HepG2 (cell line): ENCODE measurements around the gene EXOC7. TPM values are rescaled to one million over a fixed set of nuclear protein-coding genes. Genes with fewer than 3 reads are reported as not detected.
A peak's percentile ranks its signal among the peaks of the same experiment; 100 is the strongest.

Experiments used
- BCL3 ChIP-seq: sonication (generic); formaldehyde crosslinking; IDR thresholded peaks from 2 replicates; pipeline ENCODE4 v1.5.1; 2020; ENCODE audit warnings: mild to moderate bottlenecking, missing genetic modification reagents, moderate library complexity
- EHMT2 ChIP-seq: fragments of 200-600 bp; sonication (generic); IDR thresholded peaks from 2 replicates; pipeline ENCODE4 v1.7.0; 2017; ENCODE audit warnings: antibody characterized with exemption, low read depth, low read length, borderline replicate concordance
- FOXA1 ChIP-seq, 2 experiments: fragments of 450-650 bp in 1 of 2; sonication (generic) in 1 of 2; formaldehyde crosslinking in 1 of 2; IDR thresholded peaks; 2 replicates each; pipeline versions ENCODE4 v1.4.0 to v1.6.1; 2016 to 2020; ENCODE audit warnings: missing genetic modification reagents in 1 of 2
- HBP1 ChIP-seq: IDR thresholded peaks from 2 replicates; pipeline ENCODE4 v1.6.1; 2016; ENCODE audit warnings: low read depth, control low read depth
- KAT8 ChIP-seq: IDR thresholded peaks from 2 replicates; pipeline ENCODE4 v1.6.1; 2016; ENCODE audit warnings: missing genetic modification reagents, missing compliant biosample characterization
- LCORL ChIP-seq, 2 experiments: fragments of 450-650 bp in 1 of 2; sonication (generic) in 1 of 2; formaldehyde crosslinking in 1 of 2; IDR thresholded peaks; 2 replicates each; pipeline versions ENCODE4 v1.5.0 to v1.6.1; 2017 to 2020; ENCODE audit warnings: antibody characterized with exemption in 1 of 2, missing genetic modification reagents in 1 of 2
- PHF21A ChIP-seq: sonication (generic); formaldehyde crosslinking; IDR thresholded peaks from 2 replicates; pipeline ENCODE4 v1.5.0; 2020; ENCODE audit warnings: mild to moderate bottlenecking, missing genetic modification reagents
- SRY ChIP-seq: sonication (generic); formaldehyde crosslinking; IDR thresholded peaks from 2 replicates; pipeline ENCODE4 v1.8.0; 2022; ENCODE audit warnings: mild to moderate bottlenecking, missing genetic modification reagents
- TCF7 ChIP-seq: sonication (generic); IDR thresholded peaks from 2 replicates; pipeline ENCODE4 v1.6.1; 2016; ENCODE audit warnings: antibody characterized with exemption, low read depth
- THAP9 ChIP-seq: sonication (generic); formaldehyde crosslinking; IDR thresholded peaks from 2 replicates; pipeline ENCODE4; 2020; ENCODE audit warnings: missing genetic modification reagents, mild to moderate bottlenecking, borderline replicate concordance
- USF2 ChIP-seq, 2 experiments: sonication (generic) in 1 of 2; formaldehyde crosslinking in 1 of 2; IDR thresholded peaks; 2 replicates each; pipeline versions ENCODE4 v1.5.1 to v1.6.1; 2011 to 2020; ENCODE audit warnings: borderline replicate concordance in 1 of 2, low read depth in 1 of 2, low read length in 1 of 2, mild to moderate bottlenecking in 1 of 2, missing genetic modification reagents in 1 of 2, moderate library complexity in 1 of 2
- ZNF124 ChIP-seq: sonication (generic); formaldehyde crosslinking; IDR thresholded peaks from 2 replicates; pipeline ENCODE4 v1.4.0; 2020; ENCODE audit warnings: missing genetic modification reagents
- ZNF362 ChIP-seq: sonication (generic); formaldehyde crosslinking; IDR thresholded peaks from 2 replicates; pipeline ENCODE4 v1.4.0; 2020; ENCODE audit warnings: missing genetic modification reagents, mild to moderate bottlenecking, borderline replicate concordance
- ZNF720 ChIP-seq: sonication (generic); formaldehyde crosslinking; IDR thresholded peaks from 2 replicates; pipeline ENCODE4 v1.4.0; 2020; ENCODE audit warnings: missing genetic modification reagents
- polyA plus RNA-seq, 8 experiments: library from polyadenylated mRNA; depleted of rRNA in 3 of 8; stranded (reverse) in 7 of 8; unstranded in 1 of 8; fragments of >200 nt; fragmentation: Illumina TruSeq in 4 of 8; extraction: Trizol in 4 of 8; gene quantifications; 2 replicates each; pipeline versions ENCODE4 v1.2.1 to v1.2.3, GENCODE V29; 2011 to 2016; ENCODE audit warnings: low read depth in 4 of 8, missing spikeins in 1 of 8, mixed read lengths in 1 of 8; ENCODE audit not compliant: insufficient read depth in 1 of 8
- total RNA-seq, 5 experiments: library from RNA; depleted of rRNA; stranded (reverse); fragments of >200 nt; fragmentation: Illumina TruSeq; extraction: Trizol; gene quantifications; 2 replicates each; pipeline ENCODE4 v1.2.3, GENCODE V29; 2016; ENCODE audit warnings: low read depth in 1 of 5
- TF ChIP-seq, protein P1 (sequence below): IDR thresholded peaks from 2 replicates; pipeline ENCODE4 v1.6.1; 2016; ENCODE audit warnings: missing genetic modification reagents, missing compliant biosample characterization

The EXOC7 gene
- total and polyA plus RNA-seq, 2 of the 13 experiments (the other 11 are each of a cell fraction or from before 2014, with no cell fraction given): 86.9 to 116 TPM

GRCh38 chr17:76103274-76104139 is at the start of gene EXOC7 (continued):
- TF ChIP-seq EHMT2 (0 out of 2 replicates have a peak, but pooled peaks have one; percentile 72), ZNF362 (CRISPR knock-in tag) (no peak), LCORL (IDR thresholded peaks at IDR 0.05) (no peak), LCORL (CRISPR knock-in tag; IDR thresholded peaks at IDR 0.05) (peak; percentile 70), KAT8 (CRISPR knock-in tag) (peak; percentile 96), SRY (CRISPR knock-in tag) (peak; percentile 75; the same call in 1 of the 2 replicates), FOXA1 (IDR thresholded peaks at IDR 0.05) (no peak), FOXA1 (CRISPR knock-in tag; IDR thresholded peaks at IDR 0.05) (no peak; the same call in 1 of the 2 replicates), ZNF720 (CRISPR knock-in tag) (no peak), PHF21A (CRISPR knock-in tag) (peak; percentile 65; the same call in 1 of the 2 replicates), HBP1 (CRISPR knock-in tag) (no peak; the same call in 1 of the 2 replicates), THAP9 (CRISPR knock-in tag) (peak; percentile 97), ZNF124 (CRISPR knock-in tag) (peak; percentile 81), TCF7 (no peak), USF2 (IDR thresholded peaks at IDR 0.05; ENCODE audit: low read depth, low read length) (no peak), USF2 (CRISPR knock-in tag; IDR thresholded peaks at IDR 0.05; ENCODE audit: borderline replicate concordance) (peak; percentile 12; the same call in 1 of the 2 replicates), BCL3 (CRISPR knock-in tag) (peak; percentile 91)
- TF ChIP-seq, protein P1, sequence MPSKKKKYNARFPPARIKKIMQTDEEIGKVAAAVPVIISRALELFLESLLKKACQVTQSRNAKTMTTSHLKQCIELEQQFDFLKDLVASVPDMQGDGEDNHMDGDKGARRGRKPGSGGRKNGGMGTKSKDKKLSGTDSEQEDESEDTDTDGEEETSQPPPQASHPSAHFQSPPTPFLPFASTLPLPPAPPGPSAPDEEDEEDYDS (CRISPR knock-in tag): peak; percentile 87
